ENCODE measurements around the gene CREB3L1.

GRCh38 chr11:46279126-46280099 is 2.0 kb downstream of the CREB3L1 start:
- TF ChIP-seq POLR2AphosphoS5 (IDR thresholded peaks at IDR 0.05) (peak in 2 of 3 donors; percentile 36 to 37), CTCF (IDR thresholded peaks at IDR 0.05 in 8 of 11, conservative IDR thresholded peaks at IDR 0.05 in 3 of 11) (no peak), POLR2A (IDR thresholded peaks at IDR 0.05) (no peak)
